ENCODE results near the gene CCR4. TPM values are rescaled to one million over a fixed set of nuclear protein-coding genes. Genes with fewer than 3 reads are reported as not detected.

CCR4 gene
- total and polyA plus RNA-seq, 9 of the 15 experiments (the other 6 are each of a cell fraction or from before 2014, with no cell fraction given) = 0.04 to 0.47 (median 0.25) TPM; not detected in 1

- TF ChIP-seq ZFP30 (CRISPR knock-in tag; IDR thresholded peaks at IDR 0.05; ENCODE audit: borderline replicate concordance) (no peak), WHSC1 (IDR thresholded peaks at IDR 0.05; ENCODE audit: low read length) (no peak), ETS1 (conservative IDR thresholded peaks at IDR 0.05; ENCODE audit: control insufficient read depth, low read depth, low read length) (no peak), BRD9 (IDR thresholded peaks at IDR 0.05; ENCODE audit: low read depth, partially characterized antibody) (peak; percentile 82), SRSF7 (optimal IDR thresholded peaks at IDR 0.05; ENCODE audit: low read depth, low read length) (no peak), SNAPC5 (CRISPR knock-in tag; IDR thresholded peaks at IDR 0.05) (no peak), ESRRB (CRISPR knock-in tag; IDR thresholded peaks at IDR 0.05; ENCODE audit: borderline replicate concordance) (no peak), HIVEP1 (CRISPR knock-in tag; IDR thresholded peaks at IDR 0.05) (no peak), FOXK2 (conservative IDR thresholded peaks at IDR 0.05 in 1 of 2, IDR thresholded peaks at IDR 0.05 in 1 of 2; ENCODE audit: low read depth in 2 of 2) (peak; percentile 86 to 88), THAP7 (CRISPR knock-in tag; IDR thresholded peaks at IDR 0.05) (no peak), TOE1 (IDR thresholded peaks at IDR 0.05; ENCODE audit: borderline replicate concordance) (peak; percentile 46; the same call in 1 of the 2 replicates), TOE1 (CRISPR knock-in tag; IDR thresholded peaks at IDR 0.05; ENCODE audit: borderline replicate concordance, low read depth) (no peak), SMAD3 (CRISPR knock-in tag; conservative IDR thresholded peaks at IDR 0.05) (no peak), SMARCB1 (IDR thresholded peaks at IDR 0.05; ENCODE audit: insufficient read length, low read depth) (no peak), MCM3 (IDR thresholded peaks at IDR 0.05) (no peak), CEBPG (CRISPR knock-in tag; IDR thresholded peaks at IDR 0.05) (peak; percentile 78; the same call in 1 of the 2 replicates), CEBPG (tag; conservative IDR thresholded peaks at IDR 0.05 in 1 of 2, IDR thresholded peaks at IDR 0.05 in 1 of 2) (peak; percentile 55 to 59; a peak in 2 of 4 replicates), RBBP5 (IDR thresholded peaks at IDR 0.05; ENCODE audit: borderline replicate concordance, insufficient read depth, low read length, poor library complexity, severe bottlenecking) (peak; percentile 39), KDM5B (IDR thresholded peaks at IDR 0.05; ENCODE audit: insufficient replicate concordance, low read depth, low read length) (no peak), HNRNPUL1 (IDR thresholded peaks at IDR 0.05; ENCODE audit: low read length) (no peak), ZNF449 (CRISPR knock-in tag; IDR thresholded peaks at IDR 0.05) (no peak), ATF4 (CRISPR knock-in tag; IDR thresholded peaks at IDR 0.05) (peak; percentile 72; the same call in 1 of the 2 replicates), NFATC3 (IDR thresholded peaks at IDR 0.05) (no peak), XRCC4 (IDR thresholded peaks at IDR 0.05; ENCODE audit: extremely low read depth, insufficient read depth, insufficient read length) (no peak), SETDB1 (IDR thresholded peaks at IDR 0.05; ENCODE audit: low read length) (no peak)
Observed at GRCh38 chr3:32972482-32973146, 21.2 kb downstream of the CCR4 start (continued).

All from K562 (cell line).